ENCODE data around the gene MGAT4A. TPM values are rescaled to one million over a fixed set of nuclear protein-coding genes. Genes with fewer than 3 reads are reported as not detected.

MGAT4A gene
- polyA plus RNA-seq, 2 donors: 2.8 to 3.0 TPM

GRCh38 chr2:98748292-98749065, 17.5 kb upstream of the MGAT4A start:
- Histone ChIP-seq H3K4me3 (ENCODE audit: low read depth in 1 of 2, low read length in 2 of 2) (no peak overlapping the region), H3K9me3 (ENCODE audit: control insufficient read depth in 2 of 2, insufficient read depth in 1 of 2, low read depth in 1 of 2, low read length in 1 of 2) (peaks cover 0 to 3% of the 10 kb centered on the region in 2 donors)

GRCh38 chr2:98747888-98748287, 17.0 kb upstream of the MGAT4A start:
- Histone ChIP-seq H3K9me3 (ENCODE audit: control insufficient read depth in 2 of 2, insufficient read depth in 1 of 2, low read depth in 1 of 2, low read length in 1 of 2) (peaks cover 0 to 3% of the 10 kb centered on the region in 2 donors), H3K27ac (ENCODE audit: low read depth in 2 of 2, low read length in 1 of 2) (no peak overlapping the region), H3K36me3 (ENCODE audit: control insufficient read depth in 2 of 2, insufficient read depth in 2 of 2, low read length in 1 of 2) (no peaks in the 10 kb centered on the region), H3K4me1 (ENCODE audit: control insufficient read depth in 2 of 2, insufficient read depth in 2 of 2, low read length in 1 of 2) (no peaks in the 10 kb centered on the region), H3K4me3 (ENCODE audit: low read depth in 1 of 2, low read length in 2 of 2) (no peak overlapping the region), H3K27me3 (ENCODE audit: control insufficient read depth in 1 of 2, insufficient read depth in 2 of 2, low read length in 2 of 2) (no peaks in the 10 kb centered on the region)
- WGBS, 2 donors: 48 to 63% methylated on average over 8 of the region's 8 CpGs

More at GRCh38 chr2:98748292-98749065, 17.5 kb upstream of the MGAT4A start:
- Histone ChIP-seq H3K27me3 (ENCODE audit: control insufficient read depth in 1 of 2, insufficient read depth in 2 of 2, low read length in 2 of 2) (no peaks in the 10 kb centered on the region), H3K4me1 (ENCODE audit: control insufficient read depth in 2 of 2, insufficient read depth in 2 of 2, low read length in 1 of 2) (no peaks in the 10 kb centered on the region), H3K36me3 (ENCODE audit: control insufficient read depth in 2 of 2, insufficient read depth in 2 of 2, low read length in 1 of 2) (no peaks in the 10 kb centered on the region), H3K27ac (ENCODE audit: low read depth in 2 of 2, low read length in 1 of 2) (peak overlapping the region in 1 of 2 donors; percentile 3)
- 67 to 75% methylated on average over 13 of the region's 13 CpGs for WGBS, 2 donors

GRCh38 chr2:98746426-98746825, 15.5 kb upstream of the MGAT4A start:
- H3K27me3 ChIP-seq (ENCODE audit: control insufficient read depth in 1 of 2, insufficient read depth in 2 of 2, low read length in 2 of 2): no peaks in the 10 kb centered on the region
- no peaks in the 10 kb centered on the region for H3K36me3 ChIP-seq (ENCODE audit: control insufficient read depth in 2 of 2, insufficient read depth in 2 of 2, low read length in 1 of 2)
- no peak overlapping the region for H3K4me3 ChIP-seq (ENCODE audit: low read depth in 1 of 2, low read length in 2 of 2)
- H3K4me1 ChIP-seq (ENCODE audit: control insufficient read depth in 2 of 2, insufficient read depth in 2 of 2, low read length in 1 of 2): no peaks in the 10 kb centered on the region
- H3K27ac ChIP-seq (ENCODE audit: low read depth in 2 of 2, low read length in 1 of 2): no peak overlapping the region
- H3K9me3 ChIP-seq (ENCODE audit: control insufficient read depth in 2 of 2, insufficient read depth in 1 of 2, low read depth in 1 of 2, low read length in 1 of 2): peaks cover 0 to 3% of the 10 kb centered on the region in 2 donors

GRCh38 chr2:98744595-98744994, 13.7 kb upstream of the MGAT4A start:
- H3K9me3 ChIP-seq (ENCODE audit: control insufficient read depth in 2 of 2, insufficient read depth in 1 of 2, low read depth in 1 of 2, low read length in 1 of 2): peaks cover 0 to 3% of the 10 kb centered on the region in 2 donors
- H3K4me3 ChIP-seq (ENCODE audit: low read depth in 1 of 2, low read length in 2 of 2): no peak overlapping the region
- H3K4me1 ChIP-seq (ENCODE audit: control insufficient read depth in 2 of 2, insufficient read depth in 2 of 2, low read length in 1 of 2): no peaks in the 10 kb centered on the region
- no peak overlapping the region for H3K27ac ChIP-seq (ENCODE audit: low read depth in 2 of 2, low read length in 1 of 2)
- WGBS, 2 donors: 84 to 87% methylated on average over 5 of the region's 5 CpGs
- H3K27me3 ChIP-seq (ENCODE audit: control insufficient read depth in 1 of 2, insufficient read depth in 2 of 2, low read length in 2 of 2): no peaks in the 10 kb centered on the region
- H3K36me3 ChIP-seq (ENCODE audit: control insufficient read depth in 2 of 2, insufficient read depth in 2 of 2, low read length in 1 of 2): no peaks in the 10 kb centered on the region

- no peak overlapping the region for H3K4me3 ChIP-seq (ENCODE audit: low read depth in 1 of 2, low read length in 2 of 2)
- 87 to 92% methylated on average over 1 of the region's 1 CpG for WGBS, 2 donors
- H3K27me3 ChIP-seq (ENCODE audit: control insufficient read depth in 1 of 2, insufficient read depth in 2 of 2, low read length in 2 of 2): no peaks in the 10 kb centered on the region
- no peaks in the 10 kb centered on the region for H3K4me1 ChIP-seq (ENCODE audit: control insufficient read depth in 2 of 2, insufficient read depth in 2 of 2, low read length in 1 of 2)
- no peaks in the 10 kb centered on the region for H3K36me3 ChIP-seq (ENCODE audit: control insufficient read depth in 2 of 2, insufficient read depth in 2 of 2, low read length in 1 of 2)
- H3K9me3 ChIP-seq (ENCODE audit: control insufficient read depth in 2 of 2, insufficient read depth in 1 of 2, low read depth in 1 of 2, low read length in 1 of 2): peaks cover 0 to 3% of the 10 kb centered on the region in 2 donors
- H3K27ac ChIP-seq (ENCODE audit: low read depth in 2 of 2, low read length in 1 of 2): no peak overlapping the region
Observed at GRCh38 chr2:98743835-98744234, 12.9 kb upstream of the MGAT4A start.

- H3K27ac ChIP-seq (ENCODE audit: low read depth in 2 of 2, low read length in 1 of 2): no peak overlapping the region
- H3K4me3 ChIP-seq (ENCODE audit: low read depth in 1 of 2, low read length in 2 of 2): no peak overlapping the region
- no peaks in the 10 kb centered on the region for H3K4me1 ChIP-seq (ENCODE audit: control insufficient read depth in 2 of 2, insufficient read depth in 2 of 2, low read length in 1 of 2)
Observed at GRCh38 chr2:98739020-98739419, 8.1 kb upstream of the MGAT4A start.

GRCh38 chr2:98738304-98738703, 7.4 kb upstream of the MGAT4A start:
- 82 to 93% methylated on average over 3 of the region's 3 CpGs for WGBS, 2 donors

More at GRCh38 chr2:98739020-98739419, 8.1 kb upstream of the MGAT4A start:
- Histone ChIP-seq H3K36me3 (ENCODE audit: control insufficient read depth in 2 of 2, insufficient read depth in 2 of 2, low read length in 1 of 2) (no peaks in the 10 kb centered on the region), H3K27me3 (ENCODE audit: control insufficient read depth in 1 of 2, insufficient read depth in 2 of 2, low read length in 2 of 2) (no peaks in the 10 kb centered on the region), H3K9me3 (ENCODE audit: control insufficient read depth in 2 of 2, insufficient read depth in 1 of 2, low read depth in 1 of 2, low read length in 1 of 2) (no peaks in the 10 kb centered on the region)

GRCh38 chr2:98737848-98738247, 6.9 kb upstream of the MGAT4A start:
- no peak overlapping the region for H3K27ac ChIP-seq (ENCODE audit: low read depth in 2 of 2, low read length in 1 of 2)
- H3K27me3 ChIP-seq (ENCODE audit: control insufficient read depth in 1 of 2, insufficient read depth in 2 of 2, low read length in 2 of 2): no peaks in the 10 kb centered on the region
- no peaks in the 10 kb centered on the region for H3K36me3 ChIP-seq (ENCODE audit: control insufficient read depth in 2 of 2, insufficient read depth in 2 of 2, low read length in 1 of 2)
- 84 to 95% methylated on average over 4 of the region's 4 CpGs for WGBS, 2 donors
- H3K4me3 ChIP-seq (ENCODE audit: low read depth in 1 of 2, low read length in 2 of 2): no peak overlapping the region
- H3K9me3 ChIP-seq (ENCODE audit: control insufficient read depth in 2 of 2, insufficient read depth in 1 of 2, low read depth in 1 of 2, low read length in 1 of 2): no peaks in the 10 kb centered on the region
- no peaks in the 10 kb centered on the region for H3K4me1 ChIP-seq (ENCODE audit: control insufficient read depth in 2 of 2, insufficient read depth in 2 of 2, low read length in 1 of 2)

More at GRCh38 chr2:98738304-98738703, 7.4 kb upstream of the MGAT4A start:
- Histone ChIP-seq H3K27ac (ENCODE audit: low read depth in 2 of 2, low read length in 1 of 2) (no peak overlapping the region), H3K9me3 (ENCODE audit: control insufficient read depth in 2 of 2, insufficient read depth in 1 of 2, low read depth in 1 of 2, low read length in 1 of 2) (no peaks in the 10 kb centered on the region), H3K27me3 (ENCODE audit: control insufficient read depth in 1 of 2, insufficient read depth in 2 of 2, low read length in 2 of 2) (no peaks in the 10 kb centered on the region), H3K4me1 (ENCODE audit: control insufficient read depth in 2 of 2, insufficient read depth in 2 of 2, low read length in 1 of 2) (no peaks in the 10 kb centered on the region), H3K4me3 (ENCODE audit: low read depth in 1 of 2, low read length in 2 of 2) (no peak overlapping the region), H3K36me3 (ENCODE audit: control insufficient read depth in 2 of 2, insufficient read depth in 2 of 2, low read length in 1 of 2) (no peaks in the 10 kb centered on the region)

GRCh38 chr2:98736464-98736889, 5.5 kb upstream of the MGAT4A start:
- H3K9me3 ChIP-seq (ENCODE audit: control insufficient read depth in 2 of 2, insufficient read depth in 1 of 2, low read depth in 1 of 2, low read length in 1 of 2): no peaks in the 10 kb centered on the region
- H3K27me3 ChIP-seq (ENCODE audit: control insufficient read depth in 1 of 2, insufficient read depth in 2 of 2, low read length in 2 of 2): no peaks in the 10 kb centered on the region
- 68 to 71% methylated on average over 2 of the region's 2 CpGs for WGBS, 2 donors
- no peak overlapping the region for H3K27ac ChIP-seq (ENCODE audit: low read depth in 2 of 2, low read length in 1 of 2)
- no peaks in the 10 kb centered on the region for H3K4me1 ChIP-seq (ENCODE audit: control insufficient read depth in 2 of 2, insufficient read depth in 2 of 2, low read length in 1 of 2)
- no peak overlapping the region for H3K4me3 ChIP-seq (ENCODE audit: low read depth in 1 of 2, low read length in 2 of 2)
- H3K36me3 ChIP-seq (ENCODE audit: control insufficient read depth in 2 of 2, insufficient read depth in 2 of 2, low read length in 1 of 2): no peaks in the 10 kb centered on the region

- WGBS, 2 donors: 46 to 68% methylated on average over 2 of the region's 2 CpGs
- Histone ChIP-seq H3K27ac (ENCODE audit: low read depth in 2 of 2, low read length in 1 of 2) (no peak overlapping the region), H3K4me3 (ENCODE audit: low read depth in 1 of 2, low read length in 2 of 2) (no peak overlapping the region)
Observed at GRCh38 chr2:98734823-98735260, 3.9 kb upstream of the MGAT4A start.

More at GRCh38 chr2:98734823-98735260, 3.9 kb upstream of the MGAT4A start:
- Histone ChIP-seq H3K36me3 (ENCODE audit: control insufficient read depth in 2 of 2, insufficient read depth in 2 of 2, low read length in 1 of 2) (no peaks in the 10 kb centered on the region), H3K4me1 (ENCODE audit: control insufficient read depth in 2 of 2, insufficient read depth in 2 of 2, low read length in 1 of 2) (no peaks in the 10 kb centered on the region), H3K27me3 (ENCODE audit: control insufficient read depth in 1 of 2, insufficient read depth in 2 of 2, low read length in 2 of 2) (no peaks in the 10 kb centered on the region), H3K9me3 (ENCODE audit: control insufficient read depth in 2 of 2, insufficient read depth in 1 of 2, low read depth in 1 of 2, low read length in 1 of 2) (no peaks in the 10 kb centered on the region)

All from esophagus (tissue), 2 donors.